GM12878 (cell line): ENCODE measurements around the gene COL13A1. TPM values are rescaled to one million over a fixed set of nuclear protein-coding genes. Genes with fewer than 3 reads are reported as not detected.

Experiments
- ATAC-seq: fragments of 200-7000 bp; cut with Tn5 transposase; 3 replicates; pipeline ENCODE4 v1.9.1; 2020; ENCODE audit warnings: mild to moderate bottlenecking, moderate library complexity
- BruUV-seq: library from RNA; stranded (reverse); fragments of 400-500 nt; replicated peaks from 2 replicates; lab custom pipeline; 2021; lab: Mats Ljungman, UMichigan
- CTCF ChIA-PET: fragments of 300-600 bp; sonication (Branson Sonifier 250); formaldehyde crosslinking; extraction: SDS; loops from one replicate; lab custom pipeline; 2021; ENCODE audit warnings: inconsistent platforms; lab: Yijun Ruan, JAX
- POLR2A ChIA-PET: fragments of 350-600 bp; formaldehyde crosslinking; extraction: SDS; loops from one replicate; lab custom pipeline; 2021; ENCODE audit warnings: inconsistent platforms; lab: Charles Lee
- RAD21 ChIA-PET: fragments of 300-600 bp; sonication (Branson Sonifier 250); formaldehyde crosslinking; loops from one replicate; lab custom pipeline; 2023; ENCODE audit warnings: antibody characterized with exemption; ENCODE audit not compliant: unreplicated experiment; lab: Charles Lee
- SMC1A ChIA-PET: fragments of 300-600 bp; sonication (Branson Sonifier 250); formaldehyde crosslinking; loops from one replicate; lab custom pipeline; 2023; ENCODE audit not compliant: unreplicated experiment, uncharacterized antibody; lab: Charles Lee
- DNase-seq: peaks from one replicate; pipeline ENCODE4 v3.0.0-alpha.2; 2011; ENCODE audit warnings: low read depth, low spot score
- FAIRE-seq: peaks from 3 replicates; lab custom pipeline; 2011; peaks lifted over from hg19 to GRCh38; lab: Jason Lieb, UNC
- H2AFZ ChIP-seq: 2 replicates; pipeline ENCODE4 v1.6.0; 2011; ENCODE audit warnings: low read depth, low read length, control low read depth; ENCODE audit not compliant: control insufficient read depth
- H3K27ac ChIP-seq: 2 replicates; pipeline ENCODE4 v1.5.1; 2011; ENCODE audit warnings: control low read depth; ENCODE audit not compliant: control insufficient read depth, insufficient read depth
- H3K27me3 ChIP-seq, 2 experiments: replicated peaks in 1 of 2; 2 replicates each; pipeline versions ENCODE4 v1.6.0 to v1.6.1; 2011; ENCODE audit warnings: low read length in 1 of 2; ENCODE audit not compliant: control insufficient read depth in 2 of 2, insufficient read depth in 2 of 2
- H3K36me3 ChIP-seq, 2 experiments: 2 replicates each; pipeline ENCODE4 v1.5.1; 2011; ENCODE audit warnings: low read length in 1 of 2; ENCODE audit not compliant: control insufficient read depth in 2 of 2, insufficient read depth in 2 of 2
- H3K4me1 ChIP-seq: 2 replicates; pipeline ENCODE4 v1.6.1; 2011; ENCODE audit warnings: mild to moderate bottlenecking, low read length, moderate library complexity, mixed read lengths; ENCODE audit not compliant: control insufficient read depth, insufficient read depth
- H3K4me2 ChIP-seq: 2 replicates; pipeline ENCODE4 v1.6.0; 2011; ENCODE audit warnings: control low read depth; ENCODE audit not compliant: control insufficient read depth, insufficient read depth
- H3K4me3 ChIP-seq: fragments of 200-600 bp; sonication (generic); 2 replicates; pipeline ENCODE4 v1.5.1; 2016
- H3K79me2 ChIP-seq: 2 replicates; pipeline ENCODE4 v1.6.0; 2011; ENCODE audit warnings: low read length; ENCODE audit not compliant: control insufficient read depth, insufficient read depth
- H3K9ac ChIP-seq: 2 replicates; pipeline ENCODE4 v1.8.0; 2011; ENCODE audit warnings: low read length, control low read depth, mixed read lengths; ENCODE audit not compliant: control insufficient read depth, insufficient read depth
- H3K9me3 ChIP-seq: replicated peaks from 3 replicates; pipeline ENCODE4 v1.5.1; 2011; ENCODE audit warnings: mild to moderate bottlenecking, low read length; ENCODE audit not compliant: control insufficient read depth, insufficient read depth
- H4K20me1 ChIP-seq: 2 replicates; pipeline ENCODE4 v1.6.0; 2011; ENCODE audit not compliant: control insufficient read depth, insufficient read depth
- CEBPB ChIP-seq, 2 experiments: fragments of 150-350 bp in 1 of 2; IDR thresholded peaks; 2 replicates each; pipeline ENCODE4 v1.6.1; 2012 to 2014; ENCODE audit warnings: low read depth in 2 of 2, low read length in 2 of 2, borderline replicate concordance in 1 of 2, inconsistent platforms in 1 of 2
- CREB1 ChIP-seq: IDR thresholded peaks from 2 replicates; pipeline ENCODE4 v1.6.1; 2012; ENCODE audit warnings: low read depth, mild to moderate bottlenecking, inconsistent platforms
- GATAD2B ChIP-seq: fragments of 450-650 bp; conservative IDR thresholded peaks from 2 replicates; pipeline ENCODE4 v1.6.1; 2017; ENCODE audit warnings: low read depth, mild to moderate bottlenecking, moderate library complexity
- KLF5 ChIP-seq: fragments of 450-650 bp; IDR thresholded peaks from 2 replicates; pipeline ENCODE4 v1.6.1; 2014; ENCODE audit warnings: mild to moderate bottlenecking; ENCODE audit not compliant: partially characterized antibody
- NFYA ChIP-seq: IDR thresholded peaks from 2 replicates; pipeline ENCODE4 v1.6.1; 2011; ENCODE audit warnings: low read depth, mild to moderate bottlenecking, low read length, improper control_type of control experiment, borderline replicate concordance
- NR2C2 ChIP-seq: IDR thresholded peaks from 2 replicates; pipeline ENCODE4 v1.6.1; 2011; ENCODE audit warnings: borderline replicate concordance, low read depth; ENCODE audit not compliant: control insufficient read depth, insufficient read length
- PAX5 ChIP-seq: IDR thresholded peaks from 2 replicates; pipeline ENCODE4 v1.6.1; 2011; ENCODE audit warnings: low read depth, low read length, borderline replicate concordance
- POLR2A ChIP-seq: IDR thresholded peaks from 2 replicates; pipeline ENCODE4 v1.6.1; 2011; ENCODE audit warnings: low read depth, mild to moderate bottlenecking, low read length
- SIN3A ChIP-seq: IDR thresholded peaks from 2 replicates; pipeline ENCODE4 v1.6.1; 2012; ENCODE audit warnings: low read depth, low read length, improper control_type of control experiment
- SRF ChIP-seq, 2 experiments: IDR thresholded peaks; 2 replicates each; pipeline ENCODE4 v1.6.1; 2011; ENCODE audit warnings: low read depth in 2 of 2, low read length in 2 of 2, mild to moderate bottlenecking in 1 of 2, moderate library complexity in 1 of 2
- ZNF274 ChIP-seq: IDR thresholded peaks from one replicate; pipeline ENCODE4 v1.8.0; 2011; ENCODE audit not compliant: insufficient read length, insufficient read depth
- WGBS: methylation state at CpG from one replicate; pipeline ENCODE4 v1.1.6; 2016; ENCODE audit warnings: low lambda C conversion rate; ENCODE audit not compliant: insufficient replicate concordance, insufficient coverage; ENCODE audit errors: missing lambda C conversion rate; 5-methylcytosine and 5-hydroxymethylcytosine counted together
- in situ Hi-C: fragments of 300-500 bp; cut with MboI; formaldehyde crosslinking; loops from 9 replicates; pipeline ENCODE4 v1.14.3; 2018; ENCODE audit warnings: mixed read lengths
- intact Hi-C: fragments of 100-400 bp; cut with micrococcal nuclease; formaldehyde crosslinking; loops from one replicate; pipeline ENCODE4 v1.14.2; 2022; ENCODE audit not compliant: unreplicated experiment
- polyA plus RNA-seq, 11 experiments: library from polyadenylated mRNA; depleted of rRNA in 4 of 11; unstranded in 6 of 11; stranded (reverse) in 5 of 11; fragments of >200 nt; fragmentation: Nextera tagmentation in 4 of 11; fragmentation: Illumina TruSeq in 1 of 11; extraction: Ambion mirVana in 4 of 11; extraction: Trizol in 1 of 11; gene quantifications; 1 replicate in 1 of 11; 2 replicates in 10 of 11; pipeline versions ENCODE4 v1.2.1 to v1.2.3, GENCODE V29; 2011 to 2016; ENCODE audit warnings: inconsistent platforms in 2 of 11, missing spikeins in 2 of 11, low read depth in 1 of 11
- total RNA-seq, 4 experiments: library from RNA; depleted of rRNA in 3 of 4; stranded (reverse); fragments of >200 nt in 3 of 4; fragmentation: Illumina TruSeq in 1 of 4; extraction: Trizol in 1 of 4; gene quantifications; 2 replicates each; pipeline versions ENCODE4 v1.2.1 to v1.2.3, GENCODE V29; 2013 to 2021
- TF ChIP-seq, protein P1 (sequence below): fragments of 450-650 bp; IDR thresholded peaks from 2 replicates; pipeline ENCODE4 v1.6.1; 2016; ENCODE audit warnings: mild to moderate bottlenecking

Gene COL13A1
- total and polyA plus RNA-seq, 10 of the 15 experiments (the other 5 are each of a cell fraction or from before 2014, with no cell fraction given) = 0.03 to 0.15 (median 0.05) TPM; not detected in 7

DNA sequence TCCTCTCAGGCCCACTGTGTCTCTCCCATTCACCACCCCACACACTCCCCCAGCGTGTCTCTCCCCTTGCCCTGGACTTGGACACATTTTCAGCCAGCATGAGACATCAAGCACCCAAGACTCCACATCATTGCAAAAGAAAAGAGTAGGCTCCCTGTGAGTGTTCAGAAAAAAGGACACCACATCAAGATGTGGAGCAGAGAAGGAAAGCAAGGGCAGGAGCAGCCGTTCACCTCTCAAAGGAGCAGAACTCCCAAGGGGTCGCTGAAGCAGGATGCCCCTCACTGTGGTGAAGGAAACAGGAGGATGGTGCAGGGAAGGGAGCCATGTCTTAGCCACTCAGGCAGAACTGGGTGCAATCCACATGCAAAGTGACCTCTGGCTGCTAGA lies 161.0 kb downstream of the COL13A1 start:
- DNase-seq = no peak
- Histone ChIP-seq H3K9me3 (no peaks in the 10 kb centered on the region), H3K4me1 (no peaks in the 10 kb centered on the region), H3K4me2 (no peak overlapping the region), H3K4me3 (no peak overlapping the region), H4K20me1 (no peaks in the 10 kb centered on the region), H3K27ac (no peak overlapping the region), H3K9ac (no peak overlapping the region), H2AFZ (no peak overlapping the region), H3K36me3 (no peaks in the 10 kb centered on the region), H3K79me2 (no peaks in the 10 kb centered on the region), H3K27me3 (peaks cover 2 to 4% of the 10 kb centered on the region in 2 experiments; a peak in 3 of 4 replicates)
- TF ChIP-seq KLF5 (no peak), POLR2A (no peak), SIN3A (no peak), CREB1 (no peak), CEBPB (IDR thresholded peaks at IDR 0.05; ENCODE audit: borderline replicate concordance in 1 of 2, low read depth in 2 of 2, low read length in 2 of 2) (no peak), NFYA (no peak), PAX5 (no peak), GATAD2B (no peak), NR2C2 (no peak), SRF (IDR thresholded peaks at IDR 0.05; ENCODE audit: low read depth in 2 of 2, low read length in 2 of 2) (no peak), ZNF274 (no peak)
- TF ChIP-seq, protein P1, sequence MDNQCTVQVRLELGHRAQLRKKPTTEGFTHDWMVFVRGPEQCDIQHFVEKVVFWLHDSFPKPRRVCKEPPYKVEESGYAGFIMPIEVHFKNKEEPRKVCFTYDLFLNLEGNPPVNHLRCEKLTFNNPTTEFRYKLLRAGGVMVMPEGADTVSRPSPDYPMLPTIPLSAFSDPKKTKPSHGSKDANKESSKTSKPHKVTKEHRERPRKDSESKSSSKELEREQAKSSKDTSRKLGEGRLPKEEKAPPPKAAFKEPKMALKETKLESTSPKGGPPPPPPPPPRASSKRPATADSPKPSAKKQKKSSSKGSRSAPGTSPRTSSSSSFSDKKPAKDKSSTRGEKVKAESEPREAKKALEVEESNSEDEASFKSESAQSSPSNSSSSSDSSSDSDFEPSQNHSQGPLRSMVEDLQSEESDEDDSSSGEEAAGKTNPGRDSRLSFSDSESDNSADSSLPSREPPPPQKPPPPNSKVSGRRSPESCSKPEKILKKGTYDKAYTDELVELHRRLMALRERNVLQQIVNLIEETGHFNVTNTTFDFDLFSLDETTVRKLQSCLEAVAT = no peak
- 6% methylated on average over 3 of the region's 3 CpGs for WGBS
- no TSS peak for BruUV-seq
- ChIA-PET POLR2A (no interaction called here), CTCF (interaction anchor here (0.7 to 6.2 kb wide), 3 partner anchors 11 to 25 kb away, joined by 3 to 100 read pairs (median 3); no protein-coding TSS in a partner anchor), RAD21 (interaction anchor here (1.2 kb wide), 1 partner anchor 184 kb away, joined by 4 read pairs; the partner anchor contains the start of gene TYSND1), SMC1A (interaction anchor here (0.5 kb wide), 1 partner anchor 1204 kb away, joined by 3 read pairs; no protein-coding TSS in a partner anchor)
- no peak for FAIRE-seq
- in situ Hi-C loops (no loop called here), intact Hi-C loops (no loop called here)
- ATAC-seq = no peak
